Endothelial cell of umbilical vein (primary cell): ENCODE results near the gene DHX30. TPM values are rescaled to one million over a fixed set of nuclear protein-coding genes. Genes with fewer than 3 reads are reported as not detected.

Experiments used
- BruUV-seq: library from RNA; stranded (reverse); fragments of 400-500 nt; replicated peaks from 2 replicates; lab custom pipeline; 2021; lab: Mats Ljungman, UMichigan
- CTCF ChIA-PET: fragments of 300-600, 350-600 bp; sonication (Branson Sonifier 250); formaldehyde crosslinking; loops from one replicate; lab custom pipeline; 2021; ENCODE audit warnings: antibody characterized with exemption, inconsistent platforms; lab: Charles Lee
- POLR2A ChIA-PET: fragments of 300-600, 350-600 bp; sonication (Branson Sonifier 250); formaldehyde crosslinking; loops from one replicate; lab custom pipeline; 2021; ENCODE audit warnings: antibody characterized with exemption, inconsistent platforms; lab: Charles Lee
- DNase-seq: peaks from one replicate; pipeline ENCODE4 v3.0.0-alpha.2; 2011; ENCODE audit warnings: low read depth, low spot score
- FAIRE-seq: peaks from 2 replicates; lab custom pipeline; 2011; peaks lifted over from hg19 to GRCh38; lab: Jason Lieb, UNC
- H2AFZ ChIP-seq: 2 replicates; pipeline ENCODE4 v1.6.0; 2012; ENCODE audit warnings: low read depth, low read length, control low read depth, inconsistent platforms
- H3K27ac ChIP-seq: 2 replicates; pipeline ENCODE4 v1.5.1; 2011; ENCODE audit warnings: low read depth, mild to moderate bottlenecking, control low read depth, low read length, moderate library complexity; ENCODE audit not compliant: insufficient read depth
- H3K27me3 ChIP-seq, 2 experiments: 2 replicates each; pipeline versions ENCODE4 v1.6.0 to v1.6.1; 2011; ENCODE audit warnings: low read length in 2 of 2, mixed read lengths in 1 of 2; ENCODE audit not compliant: control insufficient read depth in 2 of 2, insufficient read depth in 2 of 2
- H3K36me3 ChIP-seq, 2 experiments: 2 replicates in 1 of 2; 3 replicates in 1 of 2; pipeline ENCODE4 v1.5.1; 2011; ENCODE audit warnings: low read length in 2 of 2, mild to moderate bottlenecking in 1 of 2, moderate library complexity in 1 of 2; ENCODE audit not compliant: control insufficient read depth in 2 of 2, insufficient read depth in 2 of 2; ENCODE audit errors: extremely low read depth in 1 of 2
- H3K4me1 ChIP-seq: 3 replicates; pipeline ENCODE4 v1.5.1; 2011; ENCODE audit warnings: mild to moderate bottlenecking, low read length; ENCODE audit not compliant: control insufficient read depth, insufficient read depth; ENCODE audit errors: extremely low read depth
- H3K4me2 ChIP-seq: 2 replicates; pipeline ENCODE4 v1.6.1; 2011; ENCODE audit warnings: low read length, control low read depth, mixed read lengths; ENCODE audit not compliant: insufficient read depth
- H3K4me3 ChIP-seq, 3 experiments: fragments of 200-600 bp in 1 of 3; sonication (generic), shearing (Covaris generic) in 1 of 3; replicated peaks in 1 of 3; 2 replicates each; pipeline ENCODE4 v1.5.1; 2011 to 2016; ENCODE audit warnings: control low read depth in 3 of 3, low read length in 3 of 3, mild to moderate bottlenecking in 2 of 3, inconsistent platforms in 1 of 3, low read depth in 1 of 3, moderate library complexity in 1 of 3; ENCODE audit not compliant: insufficient read depth in 1 of 3
- H3K79me2 ChIP-seq: 2 replicates; pipeline ENCODE4 v1.6.0; 2012; ENCODE audit warnings: low read length, inconsistent platforms; ENCODE audit not compliant: control insufficient read depth, insufficient read depth
- H3K9ac ChIP-seq: replicated peaks from 2 replicates; pipeline ENCODE3; 2011; ENCODE audit warnings: low read length, control low read depth; ENCODE audit not compliant: insufficient read depth; ENCODE audit errors: extremely low read depth
- H3K9me1 ChIP-seq: replicated peaks from 3 replicates; pipeline ENCODE4 v1.6.0; 2011; ENCODE audit warnings: mild to moderate bottlenecking, low read length; ENCODE audit not compliant: control insufficient read depth, insufficient read depth; ENCODE audit errors: extremely low read depth
- H3K9me3 ChIP-seq: replicated peaks from 2 replicates; pipeline ENCODE4 v1.5.1; 2012; ENCODE audit warnings: low read length, inconsistent platforms; ENCODE audit not compliant: control insufficient read depth, insufficient read depth
- H4K20me1 ChIP-seq: replicated peaks from 2 replicates; pipeline ENCODE3; 2011; ENCODE audit warnings: mild to moderate bottlenecking, low read length; ENCODE audit not compliant: control insufficient read depth, insufficient read depth; ENCODE audit errors: extremely low read depth
- EZH2 ChIP-seq: IDR thresholded peaks from 2 replicates; pipeline ENCODE4 v1.6.1; 2012; ENCODE audit warnings: borderline replicate concordance, low read depth, mild to moderate bottlenecking, moderate library complexity, low read length, inconsistent platforms; ENCODE audit not compliant: severe bottlenecking
- FOS ChIP-seq: IDR thresholded peaks from 2 replicates; pipeline ENCODE4 v1.6.1; 2011; ENCODE audit warnings: mild to moderate bottlenecking, low read length, moderate library complexity, borderline replicate concordance; ENCODE audit not compliant: insufficient read depth
- GATA2 ChIP-seq: IDR thresholded peaks from 2 replicates; pipeline ENCODE4 v1.7.0; 2011; ENCODE audit warnings: low read depth, mild to moderate bottlenecking, moderate library complexity, mixed read lengths, low read length; ENCODE audit not compliant: insufficient read length, insufficient read depth
- JUN ChIP-seq: IDR thresholded peaks from 2 replicates; pipeline ENCODE4 v1.6.1; 2011; ENCODE audit warnings: borderline replicate concordance, low read depth; ENCODE audit not compliant: insufficient read length, insufficient read depth
- MYC ChIP-seq: IDR thresholded peaks from one replicate; pipeline ENCODE4 v1.6.1; 2011; ENCODE audit warnings: mild to moderate bottlenecking, low read depth, low read length
- POLR2A ChIP-seq: IDR thresholded peaks from 2 replicates; pipeline ENCODE4 v1.6.1; 2012; ENCODE audit warnings: low read depth, mild to moderate bottlenecking, control low read depth, low read length
- POLR2AphosphoS5 ChIP-seq: IDR thresholded peaks from 2 replicates; pipeline ENCODE4 v1.6.1; 2012; ENCODE audit warnings: low read depth, mild to moderate bottlenecking, control low read depth, low read length, moderate library complexity; ENCODE audit not compliant: insufficient read depth
- dilution Hi-C: fragments of 300-500 bp; cut with MboI; formaldehyde crosslinking; loops from one replicate; pipeline ENCODE4 v1.15.0; 2019; ENCODE audit warnings: low sequenced_read_pairs; ENCODE audit not compliant: extremely low pct_ligation_motif_present
- intact Hi-C: fragments of 100-400 bp; cut with micrococcal nuclease; formaldehyde crosslinking; loops from one replicate; pipeline ENCODE4 v1.10.0; 2022
- polyA plus RNA-seq, 4 experiments: library from polyadenylated mRNA; depleted of rRNA in 3 of 4; stranded (reverse) in 3 of 4; unstranded in 1 of 4; fragments of >200 nt; gene quantifications; 2 replicates each; pipeline versions ENCODE4 v1.2.1 to v1.2.3, GENCODE V29; 2011 to 2012; ENCODE audit warnings: missing spikeins in 1 of 4
- total RNA-seq: library from RNA; stranded (reverse); gene quantifications from 2 replicates; pipeline ENCODE4 v1.2.3, GENCODE V29; 2021
- TF ChIP-seq, protein P1 (sequence below): IDR thresholded peaks from 2 replicates; pipeline ENCODE4 v1.6.1; 2011; ENCODE audit not compliant: insufficient read depth, insufficient read length
- TF ChIP-seq, protein P2 (sequence below), 2 donors: IDR thresholded peaks; 1 replicate in 1 of 2; 2 replicates in 1 of 2; pipeline ENCODE4 v1.5.1; 2011; ENCODE audit warnings: low read length in 2 of 2, mild to moderate bottlenecking in 2 of 2, moderate library complexity in 2 of 2, control low read depth in 1 of 2, inconsistent platforms in 1 of 2, low read depth in 1 of 2; ENCODE audit not compliant: insufficient read depth in 1 of 2; ENCODE audit errors: extremely low read depth in 1 of 2

DHX30 gene
- total and polyA plus RNA-seq, 2 donors (not counting 3 experiments of a cell fraction or from before 2014, with no cell fraction given): 79.0 to 86.9 TPM

DNA sequence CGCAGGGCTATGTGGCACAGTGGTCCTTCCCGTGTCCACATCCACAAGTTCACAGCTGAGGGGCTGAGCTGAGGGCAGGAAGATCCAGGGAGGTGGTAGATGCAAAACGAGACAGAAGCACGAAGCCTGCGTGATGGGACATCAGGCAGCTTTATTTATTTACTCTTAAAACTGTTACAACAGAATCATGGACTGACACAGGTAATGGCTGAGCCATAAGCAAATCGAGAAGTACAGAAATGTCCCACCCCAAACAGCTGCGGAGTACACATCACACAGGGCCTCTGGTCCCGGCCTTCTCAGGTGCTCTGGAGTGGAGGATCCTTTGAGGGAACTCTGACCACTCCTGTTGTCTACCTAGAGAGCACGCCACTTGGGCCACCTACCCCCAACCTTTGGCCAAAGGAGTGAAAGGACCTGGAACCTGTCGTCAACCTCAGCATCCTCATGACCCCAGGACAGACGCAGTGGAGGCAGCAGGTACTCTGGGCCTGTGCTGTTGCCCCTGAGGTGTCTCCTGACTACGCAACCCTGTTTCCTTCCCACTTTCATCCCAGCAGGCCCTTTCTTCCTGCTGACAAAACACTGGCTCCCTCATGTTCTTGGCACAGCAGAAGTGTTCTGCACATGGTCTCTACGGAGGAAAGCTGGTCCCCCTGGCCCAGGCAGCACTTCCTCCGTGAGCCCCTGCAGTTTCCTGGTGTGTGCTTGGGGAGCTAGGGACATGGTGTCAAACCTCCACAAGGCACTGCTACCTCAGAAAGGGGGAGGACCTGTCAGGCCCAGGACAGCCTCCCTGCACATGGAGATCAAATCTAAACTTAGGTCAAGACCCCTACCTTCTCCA is 47.8 kb downstream of the DHX30 start:
- Histone ChIP-seq H3K4me2 (no peak overlapping the region), H3K4me1 (no peaks in the 10 kb centered on the region), H2AFZ (no peak overlapping the region), H4K20me1 (no peaks in the 10 kb centered on the region), H3K27me3 (no peaks in the 10 kb centered on the region), H3K36me3 (peaks cover 29 to 73% of the 10 kb centered on the region in 2 experiments), H3K9ac (no peak overlapping the region), H3K4me3 (no peak overlapping the region), H3K9me1 (no peaks in the 10 kb centered on the region), H3K79me2 (no peaks in the 10 kb centered on the region), H3K9me3 (no peaks in the 10 kb centered on the region), H3K27ac (no peak overlapping the region)
- no peak for DNase-seq
- dilution Hi-C loops: no loop called here
- intact Hi-C loops: loop anchor here (1.0 kb wide), 2 partner anchors 140 to 301 kb away; no protein-coding TSS in a partner anchor
- TF ChIP-seq POLR2A (peak; percentile 42), MYC (no peak), POLR2AphosphoS5 (peak; percentile 13)
- ChIA-PET CTCF (interaction anchor here (0.9 to 2.7 kb wide), 9 partner anchors 12 to 307 kb away, joined by 3 to 24 read pairs (median 6); no protein-coding TSS in a partner anchor), POLR2A (interaction anchor here (0.8 kb wide), 1 partner anchor 139 kb away, joined by 3 read pairs; no protein-coding TSS in a partner anchor)
- BruUV-seq: no TSS peak
- FAIRE-seq: no peak

DNA sequence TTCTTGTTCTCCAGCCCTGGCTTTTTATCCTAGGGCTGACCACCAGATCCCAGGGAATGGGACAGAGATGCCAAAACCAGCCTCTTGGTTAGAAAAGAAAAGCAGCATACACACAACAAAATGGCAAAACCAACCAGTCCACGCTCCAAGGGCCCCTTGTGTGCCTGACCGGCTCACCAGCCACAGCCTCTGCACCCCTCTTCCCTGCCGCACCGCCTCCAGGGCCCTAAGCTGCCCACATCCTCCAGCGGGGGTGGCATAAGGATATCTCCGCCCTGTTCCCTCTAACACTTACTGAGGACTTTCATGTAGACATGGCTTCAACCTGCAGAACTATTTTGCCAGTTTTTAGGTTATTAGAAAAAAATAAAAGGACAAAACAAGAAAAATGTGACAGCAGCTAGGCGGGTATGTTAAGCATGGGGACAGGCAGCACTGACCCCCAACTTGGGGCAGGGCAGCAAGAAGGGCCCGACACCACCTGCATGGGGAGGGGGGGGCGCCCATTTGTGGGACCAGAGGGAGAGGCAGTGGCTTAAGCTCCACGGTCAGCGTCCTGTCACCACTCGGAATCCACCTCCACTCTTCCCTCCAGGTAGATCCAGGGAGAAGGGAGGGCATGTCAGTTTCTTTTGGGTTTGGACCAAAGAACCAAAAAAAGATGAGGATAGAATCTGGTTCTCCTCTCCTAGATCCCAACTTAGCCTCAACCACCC is 49.1 kb downstream of the DHX30 start:
- no peak for DNase-seq
- no peaks in the 10 kb centered on the region for H3K27me3 ChIP-seq
- H2AFZ ChIP-seq: no peak overlapping the region
- intact Hi-C loops: no loop called here
- peaks cover 26 to 71% of the 10 kb centered on the region in 2 experiments for H3K36me3 ChIP-seq
- no peak overlapping the region for H3K4me2 ChIP-seq
- H3K9me1 ChIP-seq: no peaks in the 10 kb centered on the region
- H4K20me1 ChIP-seq: no peaks in the 10 kb centered on the region
- no peak overlapping the region for H3K27ac ChIP-seq
- H3K79me2 ChIP-seq: no peaks in the 10 kb centered on the region
- no peak for FAIRE-seq
- CTCF ChIA-PET: interaction anchor here (1.1 to 2.4 kb wide), 3 partner anchors 27 to 299 kb away, joined by 3 to 11 read pairs (median 6); no protein-coding TSS in a partner anchor
- POLR2A ChIA-PET: no interaction called here
- H3K9ac ChIP-seq: no peak overlapping the region
- TSS peak; percentile 68 for BruUV-seq
- H3K4me3 ChIP-seq: no peak overlapping the region
- dilution Hi-C loops: no loop called here
- no peak for TF ChIP-seq JUN
- TF ChIP-seq FOS: no peak
- TF ChIP-seq, protein P1, sequence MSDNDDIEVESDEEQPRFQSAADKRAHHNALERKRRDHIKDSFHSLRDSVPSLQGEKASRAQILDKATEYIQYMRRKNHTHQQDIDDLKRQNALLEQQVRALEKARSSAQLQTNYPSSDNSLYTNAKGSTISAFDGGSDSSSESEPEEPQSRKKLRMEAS: no peak
- TF ChIP-seq, protein P2, sequence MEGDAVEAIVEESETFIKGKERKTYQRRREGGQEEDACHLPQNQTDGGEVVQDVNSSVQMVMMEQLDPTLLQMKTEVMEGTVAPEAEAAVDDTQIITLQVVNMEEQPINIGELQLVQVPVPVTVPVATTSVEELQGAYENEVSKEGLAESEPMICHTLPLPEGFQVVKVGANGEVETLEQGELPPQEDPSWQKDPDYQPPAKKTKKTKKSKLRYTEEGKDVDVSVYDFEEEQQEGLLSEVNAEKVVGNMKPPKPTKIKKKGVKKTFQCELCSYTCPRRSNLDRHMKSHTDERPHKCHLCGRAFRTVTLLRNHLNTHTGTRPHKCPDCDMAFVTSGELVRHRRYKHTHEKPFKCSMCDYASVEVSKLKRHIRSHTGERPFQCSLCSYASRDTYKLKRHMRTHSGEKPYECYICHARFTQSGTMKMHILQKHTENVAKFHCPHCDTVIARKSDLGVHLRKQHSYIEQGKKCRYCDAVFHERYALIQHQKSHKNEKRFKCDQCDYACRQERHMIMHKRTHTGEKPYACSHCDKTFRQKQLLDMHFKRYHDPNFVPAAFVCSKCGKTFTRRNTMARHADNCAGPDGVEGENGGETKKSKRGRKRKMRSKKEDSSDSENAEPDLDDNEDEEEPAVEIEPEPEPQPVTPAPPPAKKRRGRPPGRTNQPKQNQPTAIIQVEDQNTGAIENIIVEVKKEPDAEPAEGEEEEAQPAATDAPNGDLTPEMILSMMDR (IDR thresholded peaks at IDR 0.05; ENCODE audit: extremely low read depth in 1 of 2, insufficient read depth in 1 of 2, low read depth in 1 of 2, low read length in 2 of 2): no peak
- TF ChIP-seq GATA2: no peak
- no peak for TF ChIP-seq POLR2A
- TF ChIP-seq MYC: no peak
- TF ChIP-seq EZH2: no peak
- no peak for TF ChIP-seq POLR2AphosphoS5
- H3K9me3 ChIP-seq: no peaks in the 10 kb centered on the region
- no peaks in the 10 kb centered on the region for H3K4me1 ChIP-seq
